GM12873 (cell line): ENCODE data around the gene LSM8.

Experiments
- CTCF ChIP-seq: IDR thresholded peaks from 2 replicates; pipeline ENCODE4 v1.5.1; 2012; ENCODE audit warnings: low read depth, mild to moderate bottlenecking, moderate library complexity, low read length, control low read depth; ENCODE audit not compliant: insufficient read depth; ENCODE audit errors: missing control alignments

The LSM8 gene

DNA sequence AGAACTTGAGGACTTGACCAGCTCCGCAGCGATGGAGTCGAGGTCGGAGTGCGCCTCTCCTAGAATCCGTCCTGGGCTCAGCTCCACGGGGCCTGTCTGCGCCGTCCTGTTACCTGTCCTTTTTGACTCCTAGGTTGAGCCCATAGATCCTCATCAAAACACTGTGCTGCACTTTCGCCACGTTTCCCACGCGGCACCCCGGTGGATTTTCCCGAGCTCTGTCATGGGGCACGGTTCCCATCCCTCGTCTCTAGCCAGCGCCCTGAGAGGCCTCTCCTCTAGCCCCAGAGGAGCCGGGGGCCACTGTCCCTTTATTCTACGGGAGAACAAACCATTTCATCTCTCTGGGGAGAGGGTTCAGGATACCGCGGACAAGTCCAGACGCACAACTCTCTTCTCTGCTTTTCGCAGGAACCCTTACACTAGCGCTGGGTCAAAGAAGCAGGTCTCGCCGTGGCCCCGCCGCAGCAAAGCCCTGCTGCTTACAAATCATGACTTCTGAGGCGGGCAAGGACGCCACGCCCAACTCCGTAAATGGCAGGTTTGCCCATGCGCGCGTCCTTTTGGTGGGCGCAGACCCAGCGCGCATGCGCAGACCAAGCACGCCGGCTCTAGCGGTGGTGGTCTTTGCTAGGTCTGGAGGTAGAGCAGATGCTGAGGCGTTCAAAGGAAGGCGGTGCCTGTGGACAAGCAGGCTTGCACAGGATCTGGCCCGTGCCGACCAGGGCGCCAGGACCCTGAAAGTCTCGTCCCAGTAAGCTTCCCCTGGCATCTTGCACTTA, 30.3 kb downstream of the LSM8 start:
- no peak for TF ChIP-seq CTCF

DNA sequence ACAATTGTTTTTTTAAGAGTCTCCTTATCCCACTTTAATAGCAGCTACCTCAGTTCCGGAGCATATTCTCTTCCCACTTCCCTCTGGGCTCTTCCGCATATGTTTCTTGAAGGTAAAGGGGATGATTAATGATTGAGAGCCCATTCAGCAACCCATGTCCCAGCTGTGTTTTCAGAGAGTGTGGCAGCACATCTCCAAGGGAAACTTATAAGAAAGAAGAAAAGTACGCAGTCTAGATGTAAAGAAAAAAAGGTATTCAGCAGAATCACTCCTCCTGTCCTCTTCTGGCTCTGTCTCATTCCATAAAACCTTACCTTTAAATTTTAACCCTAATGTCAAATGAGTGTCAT, 30.8 kb downstream of the LSM8 start:
- TF ChIP-seq CTCF, result no peak

DNA sequence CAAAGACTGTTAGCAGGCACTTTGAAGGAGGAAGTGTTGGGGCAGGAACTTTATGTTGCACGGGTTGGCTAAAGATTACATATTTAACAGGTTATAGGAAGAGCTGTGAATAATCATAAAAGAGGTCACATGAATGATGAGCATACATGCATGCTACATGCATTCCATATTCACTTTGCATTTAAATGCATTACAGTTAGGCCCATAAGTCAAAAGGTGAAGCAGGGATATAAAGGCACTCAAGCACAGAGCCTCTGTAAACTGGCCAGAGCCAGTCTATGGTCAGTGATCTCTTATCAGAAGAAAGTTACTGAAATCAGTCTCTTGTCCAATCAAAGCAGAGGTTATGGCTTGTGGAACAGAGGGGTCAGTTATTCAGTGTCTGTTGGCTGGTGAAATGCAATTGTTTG, 33.3 kb downstream of the LSM8 start:
- TF ChIP-seq CTCF, result no peak

DNA sequence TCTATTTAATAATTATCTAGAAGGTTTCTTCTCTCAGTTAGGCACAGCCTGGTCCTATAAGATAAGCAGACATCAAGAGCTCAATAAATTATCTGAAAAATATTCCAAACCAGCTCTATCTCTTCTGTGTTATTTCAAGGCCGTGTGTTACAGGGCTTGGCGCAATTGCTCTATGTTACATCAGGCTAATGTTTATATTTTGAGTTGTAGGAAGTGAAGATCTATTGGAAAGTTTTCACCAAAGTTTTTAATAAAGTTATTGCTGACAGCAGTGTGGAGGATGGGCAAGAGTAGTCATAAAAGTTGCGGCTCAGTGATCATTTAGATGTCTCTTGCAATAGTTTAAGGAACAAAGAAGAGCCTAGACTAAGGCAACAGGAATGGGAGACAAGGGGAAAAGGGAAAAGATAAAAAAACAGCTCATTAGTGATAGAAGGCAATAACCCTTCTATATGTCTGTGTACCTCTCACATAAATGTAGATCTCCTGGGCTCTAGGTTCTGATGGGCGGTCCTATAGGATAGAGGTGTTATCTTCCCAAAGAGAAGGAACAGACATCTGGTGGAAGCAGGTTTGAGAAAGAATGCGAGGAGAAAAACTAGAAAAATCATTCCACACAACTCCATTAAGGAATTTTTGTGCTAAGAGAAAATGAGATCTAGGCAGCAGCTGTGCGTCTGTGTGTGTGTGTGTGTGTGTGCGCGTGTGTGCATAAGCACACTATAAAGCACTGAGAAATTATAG, 34.6 kb downstream of the LSM8 start:
- no peak for TF ChIP-seq CTCF

DNA sequence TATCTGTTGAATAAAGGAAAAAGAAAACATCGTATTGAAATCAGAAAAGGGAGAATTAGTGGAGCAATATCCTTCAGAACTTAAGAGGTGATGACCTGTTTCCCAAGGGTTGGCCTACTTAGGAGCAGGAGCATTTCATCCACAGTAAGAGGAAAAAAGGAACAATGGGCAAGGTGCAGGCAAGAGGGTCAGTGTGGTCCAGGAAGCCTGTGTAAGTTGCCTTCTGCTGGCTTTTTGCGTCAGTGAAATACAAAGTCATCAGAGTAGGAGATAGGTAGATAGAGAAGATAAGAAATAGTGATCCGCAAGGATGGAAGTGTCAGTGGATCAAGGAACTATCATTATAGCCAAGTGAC, 35.2 kb downstream of the LSM8 start:
- TF ChIP-seq CTCF, result no peak

DNA sequence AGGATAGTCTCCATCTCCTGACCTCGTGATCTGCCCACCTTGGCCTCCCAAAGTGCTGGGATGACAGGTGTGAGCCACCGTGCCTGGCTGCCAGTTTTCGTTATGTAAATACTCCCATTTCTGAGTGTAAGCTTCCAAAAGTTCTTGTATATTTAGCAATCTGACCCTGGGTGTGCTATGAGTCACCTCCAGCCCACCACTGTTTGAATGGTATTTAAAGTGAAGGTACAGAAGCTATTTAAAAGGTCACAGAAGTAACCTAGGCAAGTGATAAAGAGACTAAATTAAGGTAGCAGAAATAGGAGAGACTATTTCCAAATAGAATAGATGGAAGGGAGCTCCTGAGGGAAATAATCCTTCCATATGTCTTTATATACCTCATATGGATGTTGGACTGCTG, 36.6 kb downstream of the LSM8 start:
- TF ChIP-seq CTCF, result no peak

- no peak for TF ChIP-seq CTCF
Measured at GRCh38 chr7:118222591-118222990, 38.6 kb downstream of the LSM8 start.
